GM21423 (cell line): ENCODE data around the gene UBE3C.
"Not testable (repeated sequence)": the region's sequence is repeated elsewhere in the genome, so short reads cannot be mapped to it uniquely, and the experiment has no call there.

Source experiments
- ATAC-seq: cut with Tn5 transposase; IDR thresholded peaks from one replicate; pipeline ENCODE4 v1.9.1; 2021; ENCODE audit warnings: mild to moderate bottlenecking, moderate library complexity; ENCODE audit not compliant: unreplicated experiment

The UBE3C gene

DNA sequence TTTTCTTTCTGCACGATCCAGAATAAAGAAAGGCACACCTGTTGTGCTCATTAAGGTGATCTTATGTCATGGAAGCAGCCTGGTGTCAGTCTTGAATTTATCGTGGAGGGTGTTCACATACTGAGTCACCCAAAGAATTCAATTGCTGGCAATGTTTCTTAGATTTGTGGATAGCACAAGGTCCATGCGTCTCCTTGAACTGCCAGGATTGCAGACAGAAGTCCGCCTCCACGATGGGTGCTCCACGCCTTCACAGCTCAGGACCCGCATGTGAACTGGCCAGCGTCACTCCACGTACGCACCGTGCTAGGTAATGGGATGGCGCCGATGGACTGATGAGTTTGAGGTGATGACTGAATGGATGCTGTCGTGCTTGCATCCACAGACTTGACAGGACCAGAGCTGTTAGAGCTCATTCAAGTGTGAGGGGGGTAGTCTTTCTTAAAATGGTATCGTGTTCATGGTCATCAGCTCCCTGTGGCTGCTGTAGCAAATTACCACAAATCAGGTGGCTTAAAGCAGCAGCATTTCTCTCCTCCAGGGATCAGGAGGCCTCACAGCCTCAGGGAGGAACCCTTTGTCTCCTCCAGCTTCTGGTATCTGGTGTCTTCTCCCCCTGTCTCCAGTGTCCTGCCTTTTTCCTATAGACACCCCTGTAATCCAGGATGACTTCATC, 132.7 kb downstream of the UBE3C start:
- no peak for ATAC-seq

DNA sequence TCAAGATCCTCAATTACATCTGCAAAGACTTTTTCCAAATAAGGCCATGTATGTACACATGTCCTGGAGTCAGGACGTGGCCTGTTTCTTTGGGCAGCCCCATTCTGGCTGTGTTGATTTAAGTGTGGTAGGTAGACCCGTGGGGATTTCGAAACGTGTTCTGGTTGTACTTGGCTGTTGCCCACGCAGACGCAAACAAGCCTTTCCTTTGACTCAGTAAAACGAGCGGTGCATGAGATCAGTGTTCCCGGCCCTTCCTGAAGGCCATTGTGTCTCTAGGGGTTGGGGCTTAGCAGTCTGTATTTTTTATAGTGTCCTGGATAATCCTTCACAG, 133.2 kb downstream of the UBE3C start:
- no peak for ATAC-seq

DNA sequence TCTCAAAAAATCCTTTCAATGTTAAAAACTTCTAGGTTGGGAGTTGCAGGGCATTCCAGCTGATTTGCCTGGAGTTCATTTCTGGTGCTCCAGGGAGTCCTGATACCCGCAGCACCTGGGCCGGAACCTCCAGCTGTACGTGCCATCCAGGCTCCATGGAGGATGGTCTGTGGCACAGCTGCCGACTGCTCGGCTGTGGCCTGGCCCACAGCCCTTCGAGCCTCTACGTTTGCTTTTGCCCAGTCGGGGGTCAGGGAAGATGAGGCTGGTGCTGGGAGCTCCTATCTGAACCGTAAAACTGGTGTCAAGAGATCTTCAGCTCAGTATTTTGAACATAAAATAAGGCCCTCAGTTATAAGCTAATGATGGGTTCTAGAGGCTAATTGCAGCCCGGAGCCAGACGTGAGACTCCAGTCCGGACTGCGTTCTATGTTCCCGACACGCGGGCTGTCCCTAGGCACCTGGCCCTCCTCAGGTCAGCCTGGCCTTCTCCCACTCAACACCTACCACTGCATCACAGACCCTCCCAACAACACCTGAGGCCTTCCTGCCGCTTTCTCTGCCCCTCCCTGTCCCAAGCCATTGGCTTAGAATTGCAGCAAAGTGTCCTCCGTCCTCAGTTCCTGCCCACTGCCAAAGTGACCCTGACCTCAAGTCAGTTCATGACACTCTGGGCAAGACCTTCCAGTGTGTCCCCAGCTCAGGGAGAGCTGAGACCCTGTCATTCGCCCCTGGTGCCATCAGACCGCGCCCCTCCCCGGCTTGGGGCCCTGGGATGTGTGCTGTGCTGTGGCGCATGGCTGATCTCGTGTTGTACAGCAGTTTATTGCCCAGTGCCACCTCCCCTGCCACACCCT, 133.9 kb downstream of the UBE3C start:
- ATAC-seq: no peak

DNA sequence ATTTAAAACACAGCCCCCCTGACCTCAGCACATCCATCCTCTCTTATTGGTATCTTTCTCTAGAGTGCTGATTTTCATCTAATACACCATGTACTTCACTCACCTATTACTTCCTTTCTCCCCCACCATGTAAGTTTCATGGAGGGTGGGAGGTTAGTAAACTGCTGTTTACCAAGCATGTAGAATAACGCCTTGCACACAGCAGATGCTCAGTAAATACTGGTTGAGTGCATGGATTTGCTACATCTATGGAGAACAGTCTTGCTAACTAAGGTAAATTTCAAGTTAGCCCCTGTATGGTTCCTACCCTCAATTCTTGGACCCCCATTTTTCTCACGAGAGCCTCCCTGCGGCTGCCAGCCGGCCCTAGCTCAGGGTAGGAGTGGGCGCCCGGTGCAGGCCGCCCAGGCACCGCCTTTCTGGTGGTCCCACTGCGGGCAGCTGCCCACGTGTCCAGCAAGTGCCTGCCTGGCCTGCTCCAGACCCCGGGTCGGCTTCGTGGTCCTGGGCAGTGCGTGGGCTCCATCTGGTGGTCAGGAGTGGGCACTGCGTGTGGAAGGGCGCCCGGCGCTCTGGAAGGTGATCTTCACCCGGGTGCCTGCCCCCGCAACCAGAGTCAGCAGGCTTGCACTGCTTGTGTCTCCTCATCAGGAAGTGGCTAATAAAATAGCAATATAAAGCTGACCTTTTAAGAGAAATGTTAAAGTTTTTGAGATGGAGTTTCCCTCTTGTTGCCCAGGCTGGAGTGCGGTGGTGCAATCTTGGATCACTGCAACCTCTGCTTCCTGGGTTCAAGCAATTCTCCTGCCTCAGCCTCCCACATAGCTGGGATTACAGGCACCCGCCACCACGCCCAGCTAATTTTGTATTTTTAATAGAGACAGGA, 134.7 kb downstream of the UBE3C start:
- peak; percentile 72 for ATAC-seq

DNA sequence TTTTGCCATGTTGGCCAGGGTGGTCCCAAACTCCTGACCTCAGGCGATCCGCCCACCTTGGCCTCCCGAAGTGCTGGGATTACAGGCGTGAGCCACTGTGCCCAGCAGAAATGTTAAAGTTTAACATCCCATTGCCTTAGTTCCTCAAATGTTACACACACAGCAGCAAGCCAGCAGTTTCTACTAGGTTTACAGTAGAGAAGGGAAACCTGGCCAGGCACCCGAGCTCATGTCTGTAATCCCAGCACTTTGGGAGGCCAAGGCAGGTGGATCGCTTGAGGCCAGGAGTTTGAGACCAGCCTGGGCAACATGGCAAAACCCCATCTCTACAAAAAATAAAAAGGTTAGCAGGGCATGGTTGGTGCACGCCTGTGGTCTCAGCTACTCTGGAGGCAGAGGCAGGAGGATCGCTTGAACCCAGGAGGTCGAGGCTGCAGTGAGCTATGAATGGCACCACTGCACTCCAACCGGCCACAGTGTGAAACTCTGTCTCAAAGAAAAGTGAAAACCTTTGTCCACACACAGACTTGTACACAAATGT, 135.4 kb downstream of the UBE3C start:
- ATAC-seq: not testable (repeated sequence)

DNA sequence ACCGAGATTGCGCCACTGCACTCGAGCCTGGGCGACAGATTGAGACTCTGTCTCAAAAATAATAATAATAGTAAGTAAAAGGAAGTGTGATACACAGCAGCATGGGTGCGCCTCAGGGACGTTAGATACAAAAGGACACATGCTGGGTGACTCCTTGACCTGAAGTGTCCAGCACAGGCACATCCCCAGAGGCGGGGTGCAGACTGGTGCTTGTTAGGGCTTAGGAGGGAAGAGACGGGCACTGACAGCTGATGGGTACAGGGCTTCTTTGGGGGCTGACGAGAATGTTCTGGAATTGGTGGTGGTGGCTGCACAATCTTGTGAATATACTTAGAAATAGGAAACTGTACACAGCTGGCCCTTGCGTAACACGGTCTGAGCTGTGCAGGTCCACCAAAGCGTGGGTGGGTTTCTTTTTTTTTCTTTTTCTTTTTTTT, 136.3 kb downstream of the UBE3C start:
- no peak for ATAC-seq

- ATAC-seq: no peak
These were observed 137.4 kb downstream of the UBE3C start for GRCh38 chr7:157276091-157276561.

- no peak for ATAC-seq
These were observed 138.2 kb downstream of the UBE3C start for GRCh38 chr7:157276731-157277562.

DNA sequence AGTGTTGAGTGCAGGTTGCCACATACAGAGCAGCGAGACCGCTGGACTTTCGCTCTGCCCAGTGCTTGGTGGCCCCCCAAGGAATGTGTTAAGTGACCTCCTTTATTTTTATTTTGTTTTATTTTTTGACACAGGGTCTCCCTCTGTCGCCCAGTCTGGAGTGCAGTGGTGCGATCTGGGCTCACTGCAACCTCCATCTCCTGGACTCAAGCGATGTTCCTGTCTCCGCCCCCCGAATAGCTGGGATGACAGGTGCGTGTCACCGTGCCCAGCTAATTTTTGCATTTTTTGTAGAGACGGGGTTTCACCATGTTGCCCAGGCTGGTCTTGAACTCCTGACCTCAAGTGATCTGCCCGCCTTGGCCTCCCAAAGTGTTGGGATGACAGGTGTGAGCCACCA, 138.8 kb downstream of the UBE3C start:
- ATAC-seq: not testable (repeated sequence)

DNA sequence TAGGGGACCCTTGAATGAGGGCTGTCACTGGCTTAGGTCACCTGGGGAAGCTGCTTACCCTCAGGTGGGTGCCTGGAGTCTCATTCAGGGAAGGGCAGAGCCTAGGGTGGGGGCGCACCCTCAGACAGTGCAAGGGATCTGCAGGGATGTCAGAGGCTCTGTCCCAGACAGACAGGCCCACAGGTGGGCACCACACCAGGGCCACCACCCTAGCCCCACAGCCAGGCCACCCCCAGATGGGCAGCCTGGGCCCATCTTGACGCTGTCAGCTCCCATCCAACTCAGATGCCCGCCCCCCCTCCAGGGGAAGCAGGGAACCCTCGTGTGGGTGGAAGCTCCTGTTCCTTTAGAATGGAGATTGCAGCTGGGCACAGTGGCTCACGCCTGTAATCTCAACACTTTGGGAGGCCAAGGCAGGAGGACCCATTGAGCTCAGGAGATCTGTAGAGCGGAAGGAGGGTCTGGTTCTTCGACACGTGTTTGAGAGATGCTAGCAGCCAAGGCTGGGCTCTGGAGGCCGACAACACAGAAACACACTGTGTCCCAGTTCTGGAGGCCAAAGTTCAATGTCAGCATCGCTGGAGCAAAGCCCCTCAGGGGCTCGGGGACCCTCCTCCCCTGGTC, 139.6 kb downstream of the UBE3C start:
- ATAC-seq: no peak

DNA sequence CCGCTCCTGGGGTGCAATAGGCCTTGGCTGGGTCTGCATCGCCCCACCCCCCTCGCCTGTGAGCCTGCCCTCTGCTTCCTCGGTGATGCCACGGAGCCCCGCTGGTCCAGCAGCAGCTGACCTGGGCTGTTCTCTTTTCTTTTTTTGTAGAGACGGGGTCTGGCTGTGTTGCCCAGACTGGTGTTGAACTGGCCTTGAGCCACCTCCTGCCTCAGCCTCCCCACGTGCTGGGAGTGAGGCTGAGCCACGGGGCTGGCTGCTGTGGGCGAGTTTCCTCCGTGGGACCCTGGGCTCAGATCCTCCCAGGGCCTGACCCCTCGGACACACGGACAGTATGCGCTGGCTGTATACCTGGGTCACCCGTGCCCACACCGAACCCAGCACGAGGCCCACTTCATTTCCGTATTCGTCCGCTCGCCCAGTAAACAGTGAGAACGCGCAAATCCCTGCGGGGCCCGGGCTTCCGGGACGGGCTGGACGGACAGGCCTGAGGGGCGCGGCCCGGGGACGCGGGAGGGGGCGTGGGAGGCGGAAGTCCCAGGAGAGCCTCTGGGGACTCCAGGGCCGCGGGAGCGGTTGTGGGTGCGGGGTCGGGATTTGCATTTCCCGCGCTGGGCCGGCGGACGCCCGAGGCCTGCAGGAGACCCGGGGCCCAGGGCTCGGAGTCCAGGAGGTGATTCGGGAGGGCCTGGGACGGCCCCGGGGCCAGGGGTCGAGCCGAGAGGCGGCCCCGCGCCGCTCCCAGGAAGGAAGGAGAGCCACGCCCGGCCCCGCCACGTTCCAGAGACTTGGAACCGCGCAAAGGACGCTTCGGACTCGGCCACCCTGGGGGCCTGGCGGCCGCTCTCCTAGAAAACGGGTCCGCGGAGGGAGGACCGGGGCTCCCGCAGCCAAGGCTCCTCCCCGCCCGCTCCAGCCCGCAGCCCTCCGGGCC, 140.3 kb downstream of the UBE3C start:
- no peak for ATAC-seq

- no peak for ATAC-seq
These were observed 141.1 kb downstream of the UBE3C start for GRCh38 chr7:157279741-157280215.

DNA sequence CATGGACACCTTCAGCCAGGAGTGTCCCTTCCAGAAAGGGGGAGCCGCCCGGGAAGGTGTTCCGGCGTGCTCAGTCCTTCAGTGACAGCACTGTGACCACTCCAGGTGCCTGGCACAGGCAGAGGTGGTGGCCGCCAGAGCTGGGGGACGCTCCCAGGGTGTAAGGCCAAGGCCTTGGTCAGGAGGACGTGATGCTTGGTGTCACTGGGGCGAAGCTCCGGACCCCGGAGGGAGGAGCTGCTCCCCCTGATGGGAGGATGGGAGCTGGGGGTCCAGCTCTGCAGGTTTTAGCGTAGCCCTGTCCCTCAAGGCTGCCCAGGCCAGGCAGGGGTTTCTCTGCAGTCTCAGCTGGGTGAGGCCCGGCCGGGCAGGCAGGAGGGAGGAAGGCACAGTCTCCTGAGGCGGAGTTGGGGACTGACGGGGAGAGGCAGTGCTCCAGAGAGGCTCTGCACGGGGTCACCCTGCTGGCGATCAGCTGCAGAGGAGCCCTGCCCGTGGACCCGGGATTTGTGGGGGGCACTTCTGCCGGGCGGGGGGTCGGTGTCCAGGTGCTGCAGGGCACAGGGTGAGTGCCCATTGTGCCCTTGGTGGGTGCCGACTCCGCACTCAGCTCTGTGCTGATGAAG, 141.6 kb downstream of the UBE3C start:
- no peak for ATAC-seq

GRCh38 chr7:157281221-157281998, 142.7 kb downstream of the UBE3C start:
- no peak for ATAC-seq

DNA sequence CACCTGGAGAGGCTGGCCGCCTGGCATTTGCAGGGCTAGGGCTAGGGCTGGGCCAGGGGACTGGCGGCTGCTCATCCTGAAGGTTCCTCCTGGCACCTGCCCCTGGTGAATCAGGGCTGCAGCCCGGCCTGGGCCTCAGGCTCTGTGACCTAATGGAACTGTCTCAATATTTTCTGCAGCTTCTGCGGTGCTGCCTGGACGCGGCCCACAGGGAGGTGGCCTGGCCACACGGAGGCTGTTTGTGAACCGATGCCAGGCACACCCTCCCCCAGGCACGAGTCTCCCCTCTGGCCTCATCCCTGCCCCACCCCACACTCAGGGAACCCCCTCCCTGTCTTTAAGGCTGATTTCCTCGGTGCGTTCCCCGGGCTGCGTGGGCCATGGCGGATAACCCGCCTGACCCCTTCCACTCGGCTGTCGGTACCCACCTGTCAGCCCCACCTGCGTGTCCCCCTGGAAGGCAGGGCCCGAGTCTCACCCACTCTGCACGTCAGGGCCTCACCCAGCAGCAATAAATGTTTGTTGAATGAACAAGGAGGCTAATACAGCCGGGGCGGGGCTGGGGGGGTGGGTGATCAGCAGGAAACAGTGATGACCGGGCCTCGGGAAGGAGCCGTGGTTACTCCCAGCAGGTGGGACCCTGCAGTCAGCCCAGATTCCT, 143.5 kb downstream of the UBE3C start:
- no peak for ATAC-seq

GRCh38 chr7:157284229-157285014, 145.7 kb downstream of the UBE3C start:
- ATAC-seq: no peak
